GM21447 (cell line): ENCODE measurements around the gene ZNF277.
A peak's percentile ranks its signal among the peaks of the same experiment; 100 is the strongest.
"Not testable (repeated sequence)": the region's sequence is repeated elsewhere in the genome, so short reads cannot be mapped to it uniquely, and the experiment has no call there.

Source experiments
- ATAC-seq: cut with Tn5 transposase; IDR thresholded peaks from one replicate; pipeline ENCODE4 v1.9.1; 2021; ENCODE audit not compliant: unreplicated experiment

ZNF277 gene

GRCh38 chr7:112383671-112384417 lies 177.3 kb downstream of the ZNF277 start:
- ATAC-seq: peak; percentile 60

GRCh38 chr7:112385516-112385915 lies 179.0 kb downstream of the ZNF277 start:
- ATAC-seq: no peak

GRCh38 chr7:112386619-112387018 lies 180.1 kb downstream of the ZNF277 start:
- no peak for ATAC-seq

- no peak for ATAC-seq
Measured at GRCh38 chr7:112390167-112390566, 183.7 kb downstream of the ZNF277 start.

- not testable (repeated sequence) for ATAC-seq
Measured at GRCh38 chr7:112391079-112391821, 184.8 kb downstream of the ZNF277 start.

GRCh38 chr7:112391841-112392286 lies 185.4 kb downstream of the ZNF277 start:
- peak; percentile 68 for ATAC-seq
